ENCODE data around the gene MPV17. TPM values are rescaled to one million over a fixed set of nuclear protein-coding genes. Genes with fewer than 3 reads are reported as not detected.

The MPV17 gene
- total and polyA plus RNA-seq, 9 of the 15 experiments (the other 6 are each of a cell fraction or from before 2014, with no cell fraction given), result 54.7 to 140 (median 70.2) TPM

DNA sequence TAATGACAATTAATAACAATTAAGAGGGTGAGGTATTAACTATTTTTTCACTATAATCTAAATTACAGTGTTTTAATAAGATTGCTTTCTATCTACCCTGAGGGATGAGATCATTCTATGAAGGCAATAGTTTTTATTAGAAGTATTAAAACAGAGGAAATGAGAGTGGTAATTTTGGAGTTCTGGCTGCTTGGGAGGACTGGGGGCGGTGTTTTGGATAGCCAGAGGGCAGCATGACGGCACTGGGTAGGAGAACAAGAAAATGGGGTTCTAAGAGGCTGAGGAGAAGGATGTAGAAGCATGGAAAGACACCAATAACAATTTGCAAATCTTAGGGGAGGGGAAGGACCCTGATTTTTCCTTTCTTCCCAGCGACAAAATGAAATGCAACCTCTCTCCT, 52.8 kb downstream of the MPV17 start:
- TF ChIP-seq ZNF165 (CRISPR knock-in tag; IDR thresholded peaks at IDR 0.05; ENCODE audit: borderline replicate concordance), result no peak
- no peak for TF ChIP-seq ETV1 (tag; conservative IDR thresholded peaks at IDR 0.05; ENCODE audit: low read depth)
- no peak for TF ChIP-seq TAF1 (IDR thresholded peaks at IDR 0.05; ENCODE audit: control insufficient read depth, extremely low read depth, insufficient read depth, low read length, severe bottlenecking)
- no peak for TF ChIP-seq HEY1 (CRISPR knock-in tag; IDR thresholded peaks at IDR 0.05; ENCODE audit: borderline replicate concordance)
- TF ChIP-seq, protein P1, sequence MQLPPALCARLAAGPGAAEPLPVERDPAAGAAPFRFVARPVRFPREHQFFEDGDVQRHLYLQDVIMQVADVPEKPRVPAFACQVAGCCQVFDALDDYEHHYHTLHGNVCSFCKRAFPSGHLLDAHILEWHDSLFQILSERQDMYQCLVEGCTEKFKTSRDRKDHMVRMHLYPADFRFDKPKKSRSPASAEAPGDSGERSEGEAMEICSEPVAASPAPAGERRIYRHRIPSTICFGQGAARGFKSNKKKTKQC (CRISPR knock-in tag; IDR thresholded peaks at IDR 0.05), result no peak
- ChIA-PET POLR2A (interaction anchor here (0.5 to 1.5 kb wide), 4 partner anchors 9 to 92 kb away, joined by 3 to 6 read pairs (median 4); no protein-coding TSS in a partner anchor), CTCF (ENCODE audit: low intra/inter-chr PET ratio) (no interaction called here)

More for the DNA sequence above, 52.8 kb downstream of the MPV17 start:
- BruUV-seq (replicated peaks), result no TSS peak
- H4K20me1 ChIP-seq (replicated peaks; ENCODE audit: control insufficient read depth, insufficient read depth, low read length), result no peaks in the 10 kb centered on the region; the same call in 1 of the 2 replicates
- H3K9ac ChIP-seq (ENCODE audit: insufficient read depth in 1 of 2, low read depth in 2 of 2, low read length in 2 of 2), result no peak overlapping the region
- H2AFZ ChIP-seq (ENCODE audit: low read depth, low read length), result no peak overlapping the region
- peaks cover 8 to 19% of the 10 kb centered on the region in 2 experiments for H3K4me1 ChIP-seq (replicated peaks in 1 of 2; ENCODE audit: control insufficient read depth in 2 of 2, insufficient read depth in 2 of 2, low read length in 2 of 2)
- ATAC-seq (no peak), DNase-seq (ENCODE audit: extremely low read depth in 1 of 4, low spot score in 3 of 4) (no peak), FAIRE-seq (no peak)
- H3K36me3 ChIP-seq (ENCODE audit: control insufficient read depth, insufficient read depth, low read length), result no peaks in the 10 kb centered on the region
- 21% methylated on average over 3 of the region's 3 CpGs for WGBS (ENCODE audit: insufficient coverage, low coverage, missing lambda C conversion rate)
- intact Hi-C loops (cut with micrococcal nuclease) (no loop called here), in situ Hi-C loops (cut with MboI) (no loop called here)
- peaks cover 2 to 5% of the 10 kb centered on the region in 2 experiments; a peak in 2 of 5 replicates for H3K27me3 ChIP-seq (ENCODE audit: control insufficient read depth in 2 of 2, insufficient read depth in 2 of 2, low read length in 2 of 2)
- H3K9me1 ChIP-seq (ENCODE audit: control insufficient read depth, insufficient read depth, low read length), result no peaks in the 10 kb centered on the region
- H3K79me2 ChIP-seq (ENCODE audit: control insufficient read depth, insufficient read depth, low read length), result no peaks in the 10 kb centered on the region
- H3K27ac ChIP-seq (ENCODE audit: extremely low read depth, low read depth, low read length), result no peak overlapping the region
- H3K4me3 ChIP-seq, result no peak overlapping the region
- H3K4me2 ChIP-seq (ENCODE audit: insufficient read depth, low read length), result no peak overlapping the region
- H3K9me3 ChIP-seq (replicated peaks; ENCODE audit: control insufficient read depth, insufficient read depth, low read depth, low read length), result no peaks in the 10 kb centered on the region; the same call in 1 of the 2 replicates

All from K562 (cell line).